Psoas muscle (tissue), 8 donors: ENCODE measurements around the gene ADCY4. TPM values are rescaled to one million over a fixed set of nuclear protein-coding genes. Genes with fewer than 3 reads are reported as not detected.

Source experiments
- ATAC-seq, 4 donors: fragments of 200-7000 bp; cut with Tn5 transposase; one replicate each; pipeline ENCODE4 v1.9.1; 2020; ENCODE audit warnings: moderate library complexity in 3 of 4, mild to moderate bottlenecking in 2 of 4
- DNase-seq, 2 donors: peaks; one replicate each; pipeline ENCODE4 v3.0.0-alpha.2; 2020
- H3K27ac ChIP-seq: fragments of 200-600 bp; one replicate; pipeline ENCODE4 v1.8.0; 2022
- H3K27me3 ChIP-seq, 3 donors: fragments of 200-600 bp in 1 of 3; one replicate each; pipeline versions ENCODE4 v1.6.1 to v1.8.0; 2013 to 2022; ENCODE audit warnings: low read length in 2 of 3, mild to moderate bottlenecking in 2 of 3, moderate library complexity in 1 of 3; ENCODE audit not compliant: insufficient read depth in 3 of 3
- H3K36me3 ChIP-seq, 2 donors: fragments of 200-600 bp in 1 of 2; one replicate each; pipeline versions ENCODE4 v1.6.1 to v1.8.0; 2013 to 2022; ENCODE audit warnings: low read depth in 1 of 2, mild to moderate bottlenecking in 1 of 2, moderate library complexity in 1 of 2; ENCODE audit not compliant: insufficient read depth in 1 of 2
- H3K4me1 ChIP-seq: fragments of 200-600 bp; one replicate; pipeline ENCODE4 v1.8.0; 2022
- H3K4me3 ChIP-seq: fragments of 200-600 bp; one replicate; pipeline ENCODE4 v1.8.0; 2022; ENCODE audit warnings: mild to moderate bottlenecking
- H3K9me3 ChIP-seq: fragments of 200-600 bp; one replicate; pipeline ENCODE4 v1.8.0; 2022
- WGBS, 3 donors: extraction: QIAGEN DNeasy Blood & Tissue Kit; methylation state at CpG; one replicate each; pipeline versions ENCODE4 v1.1.6 to v1.1.7; 2013; 5-methylcytosine and 5-hydroxymethylcytosine counted together
- intact Hi-C, 2 donors: fragments of 100-400 bp; cut with DNase I; formaldehyde crosslinking; loops; one replicate each; pipeline versions ENCODE4 v1.11.0 to v1.14.2; 2022
- polyA plus RNA-seq, 3 donors: library from polyadenylated mRNA; stranded (reverse); fragments of 200-250 nt; gene quantifications; one replicate each; pipeline ENCODE4 v1.2.3, GENCODE V29; 2013
- total RNA-seq, 4 donors: library from RNA; stranded (reverse); fragmentation: NEBNext Ultra II Directional in 2 of 4; extraction: Animal tissue kit (Norgen Biotek cat#: 25700) in 2 of 4; gene quantifications; one replicate each; pipeline versions ENCODE4 v1.2.1 to v1.2.4, GENCODE V29; 2021 to 2023
- TF ChIP-seq, protein P1 (sequence below): fragments of 200-600 bp; IDR thresholded peaks from one replicate; pipeline ENCODE4 v1.8.0; 2022; ENCODE audit warnings: antibody characterized with exemption
- donor health status: healthy with polysubstance abuse.
- donor health status: DM: no; HTN: no; CAD: no; lungs with moderate emphysema.
- donor health status: Bipolar disorder and iron deficiency.
- donor health status: healthy.
- donor health status: DM: yes; HTN: yes; CAD: no.
- donor health status: DM: no; HTN: no; CAD: no.
- donor health status: DM: no; HTN: no; CAD: no.
- donor health status: DM: yes; HTN: yes; CAD: no.

Gene ADCY4
- total and polyA plus RNA-seq, 7 donors = 7.0 to 13.9 (median 10.4) TPM

DNA sequence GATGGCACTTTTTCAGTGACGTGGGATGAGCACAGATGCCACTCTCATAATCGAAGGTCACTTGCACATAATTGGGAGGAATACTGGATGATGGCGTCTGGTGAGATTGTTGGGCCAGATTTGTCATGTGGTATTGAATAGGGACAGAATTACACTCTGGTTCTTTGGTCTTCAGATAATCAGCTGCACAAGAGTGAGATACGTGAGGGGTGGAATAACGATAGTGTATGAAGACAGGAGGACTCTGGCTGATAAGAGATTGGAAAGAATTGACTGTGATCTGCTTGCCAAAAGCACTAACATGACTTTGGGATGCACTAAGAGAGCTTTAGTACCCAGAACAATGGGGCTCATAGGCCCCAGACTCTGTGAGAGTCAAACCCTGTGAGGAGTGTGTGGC, 56.4 kb downstream of the ADCY4 start:
- Histone ChIP-seq H3K36me3 (no peaks in the 10 kb centered on the region), H3K27me3 (no peaks in the 10 kb centered on the region), H3K4me3 (no peak overlapping the region), H3K4me1 (no peaks in the 10 kb centered on the region), H3K9me3 (no peaks in the 10 kb centered on the region), H3K27ac (no peak overlapping the region)
- ATAC-seq (no peak), DNase-seq (no peak)
- intact Hi-C loops = no loop called here
- TF ChIP-seq, protein P1, sequence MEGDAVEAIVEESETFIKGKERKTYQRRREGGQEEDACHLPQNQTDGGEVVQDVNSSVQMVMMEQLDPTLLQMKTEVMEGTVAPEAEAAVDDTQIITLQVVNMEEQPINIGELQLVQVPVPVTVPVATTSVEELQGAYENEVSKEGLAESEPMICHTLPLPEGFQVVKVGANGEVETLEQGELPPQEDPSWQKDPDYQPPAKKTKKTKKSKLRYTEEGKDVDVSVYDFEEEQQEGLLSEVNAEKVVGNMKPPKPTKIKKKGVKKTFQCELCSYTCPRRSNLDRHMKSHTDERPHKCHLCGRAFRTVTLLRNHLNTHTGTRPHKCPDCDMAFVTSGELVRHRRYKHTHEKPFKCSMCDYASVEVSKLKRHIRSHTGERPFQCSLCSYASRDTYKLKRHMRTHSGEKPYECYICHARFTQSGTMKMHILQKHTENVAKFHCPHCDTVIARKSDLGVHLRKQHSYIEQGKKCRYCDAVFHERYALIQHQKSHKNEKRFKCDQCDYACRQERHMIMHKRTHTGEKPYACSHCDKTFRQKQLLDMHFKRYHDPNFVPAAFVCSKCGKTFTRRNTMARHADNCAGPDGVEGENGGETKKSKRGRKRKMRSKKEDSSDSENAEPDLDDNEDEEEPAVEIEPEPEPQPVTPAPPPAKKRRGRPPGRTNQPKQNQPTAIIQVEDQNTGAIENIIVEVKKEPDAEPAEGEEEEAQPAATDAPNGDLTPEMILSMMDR = no peak
- WGBS, 3 donors = 93 to 98% (median 94%) methylated on average over 5 of the region's 5 CpGs

DNA sequence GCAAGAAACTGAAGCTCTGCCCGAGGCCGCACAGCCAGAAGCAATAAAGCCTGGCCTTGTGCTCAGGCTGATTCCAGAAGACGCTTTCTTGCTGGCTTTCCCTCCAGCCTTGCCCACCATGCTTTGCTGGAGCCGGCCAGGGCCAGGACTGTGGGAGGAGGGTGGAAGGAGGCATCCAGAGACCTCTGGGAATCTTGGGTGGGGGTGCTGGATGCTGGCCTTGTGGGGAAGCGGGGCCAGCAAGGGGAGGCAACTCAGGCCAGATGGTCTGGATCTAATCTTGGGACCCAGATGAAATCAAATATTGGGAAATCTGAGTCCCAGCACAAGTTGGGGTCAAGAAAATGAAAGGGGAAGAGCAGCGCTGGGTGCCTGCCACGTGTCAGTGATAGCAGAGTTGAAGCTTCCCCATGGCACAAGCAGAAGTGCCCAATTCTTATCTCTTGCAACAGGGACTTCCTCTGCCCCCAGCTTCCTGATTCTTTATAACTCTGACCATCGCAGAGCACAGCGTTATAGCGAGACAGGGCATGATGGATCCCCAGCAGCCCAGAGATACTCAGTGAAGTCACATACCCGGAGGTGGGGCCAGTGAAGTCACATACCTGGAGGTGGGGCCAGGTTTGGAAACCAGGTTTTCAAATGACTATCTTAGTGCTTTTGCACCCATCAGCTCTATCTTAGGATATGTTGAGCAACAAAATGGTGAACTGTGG, 57.1 kb downstream of the ADCY4 start:
- H3K27me3 ChIP-seq = no peaks in the 10 kb centered on the region
- H3K9me3 ChIP-seq = no peaks in the 10 kb centered on the region
- TF ChIP-seq, protein P1 = no peak
- DNase-seq (peak in 1 of 2 donors; percentile 52), ATAC-seq (no peak)
- intact Hi-C loops = no loop called here
- H3K4me3 ChIP-seq = no peak overlapping the region
- WGBS, 3 donors = 82 to 89% (median 87%) methylated on average over 11 of the region's 11 CpGs
- no peaks in the 10 kb centered on the region for H3K36me3 ChIP-seq
- H3K4me1 ChIP-seq = no peaks in the 10 kb centered on the region
- no peak overlapping the region for H3K27ac ChIP-seq

DNA sequence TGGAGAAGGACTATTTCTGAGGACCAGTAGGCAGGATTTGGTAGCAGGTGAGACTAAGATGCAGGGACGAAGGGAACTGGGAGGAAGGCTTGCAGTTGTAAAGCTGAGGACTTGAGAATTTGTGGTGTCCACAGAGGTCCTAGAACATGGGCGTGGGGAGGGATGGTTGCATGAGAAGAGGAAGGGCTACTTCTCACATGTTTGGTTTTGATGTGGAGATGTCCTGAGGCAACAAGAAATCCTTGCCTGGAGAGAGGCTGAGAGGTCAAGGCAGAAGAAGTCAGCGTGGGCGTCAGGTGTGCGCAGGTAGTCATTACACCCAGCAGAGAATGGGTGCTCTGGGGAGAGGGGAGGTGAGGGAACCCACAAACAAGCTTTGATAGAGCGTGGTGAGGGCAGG, 57.8 kb downstream of the ADCY4 start:
- no peaks in the 10 kb centered on the region for H3K9me3 ChIP-seq
- no peaks in the 10 kb centered on the region for H3K4me1 ChIP-seq
- DNase-seq (peak in 1 of 2 donors; percentile 24), ATAC-seq (no peak)
- intact Hi-C loops = no loop called here
- TF ChIP-seq, protein P1 = no peak
- no peaks in the 10 kb centered on the region for H3K27me3 ChIP-seq
- no peaks in the 10 kb centered on the region for H3K36me3 ChIP-seq
- 92 to 95% (median 95%) methylated on average over 6 of the region's 6 CpGs for WGBS, 3 donors
- no peak overlapping the region for H3K4me3 ChIP-seq
- no peak overlapping the region for H3K27ac ChIP-seq

DNA sequence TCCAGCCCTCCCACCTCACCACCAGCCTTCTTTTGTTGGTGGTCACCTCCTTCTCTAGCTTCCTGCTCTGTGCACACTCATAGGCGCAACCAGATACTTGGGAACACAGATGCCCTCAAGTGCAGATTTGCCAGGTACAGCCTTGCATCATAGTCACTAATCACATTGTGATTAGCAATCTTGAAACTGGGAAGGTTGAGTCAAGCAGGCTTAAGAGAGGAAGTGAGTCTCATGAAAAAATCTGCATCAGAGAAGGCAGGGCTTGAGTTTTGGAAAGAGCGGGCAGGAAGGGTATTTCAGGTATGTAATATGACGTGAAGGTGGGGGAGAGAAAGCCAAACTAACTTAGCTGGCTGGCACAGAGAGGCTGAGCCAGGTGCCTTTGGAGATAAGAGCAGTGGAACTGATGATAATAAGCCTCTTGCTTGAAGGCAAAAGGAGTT, 60.7 kb downstream of the ADCY4 start:
- no peak for ATAC-seq
- peak in 1 of 2 donors; percentile 1 for DNase-seq
- intact Hi-C loops = no loop called here
- TF ChIP-seq, protein P1 = no peak
- no peaks in the 10 kb centered on the region for H3K4me1 ChIP-seq
- 74 to 91% (median 88%) methylated on average over 3 of the region's 3 CpGs for WGBS, 3 donors
- H3K9me3 ChIP-seq = no peaks in the 10 kb centered on the region
- H3K36me3 ChIP-seq = peaks cover 3 to 8% of the 10 kb centered on the region in 2 donors
- no peak overlapping the region for H3K27ac ChIP-seq
- H3K27me3 ChIP-seq = no peaks in the 10 kb centered on the region
- H3K4me3 ChIP-seq = no peak overlapping the region
